Adrenal gland (tissue), 5 donors: ENCODE results near the gene SIMC1.
"Not testable (repeated sequence)": the region's sequence is repeated elsewhere in the genome, so short reads cannot be mapped to it uniquely, and the experiment has no call there.

Experiments
- CTCF ChIP-seq, 6 experiments: fragments of 450-650 bp in 4 of 6; fragments of 200-600 bp in 2 of 6; sonication (generic) in 1 of 6; IDR thresholded peaks; 1 replicate in 5 of 6; 2 replicates in 1 of 6; pipeline versions ENCODE4 v1.5.1 to v1.8.0; 2016 to 2021; ENCODE audit warnings: antibody characterized with exemption in 6 of 6, mild to moderate bottlenecking in 2 of 6, moderate library complexity in 1 of 6
- POLR2A ChIP-seq, 2 donors: fragments of 450-650 bp; IDR thresholded peaks; one replicate each; pipeline ENCODE4 v1.6.1; 2017; ENCODE audit warnings: antibody characterized with exemption in 2 of 2, mild to moderate bottlenecking in 2 of 2, moderate library complexity in 1 of 2
- donor health status: DM: no; HTN: no; CAD: no.

GRCh38 chr5:176195487-176196207 is 42.6 kb upstream of the SIMC1 start:
- TF ChIP-seq CTCF, POLR2A (IDR thresholded peaks at IDR 0.05): not testable (repeated sequence)
